Erythroblast (primary cell): ENCODE data around the gene SLC6A15.

Experiments
- GATA1 ChIP-seq: IDR thresholded peaks from 2 replicates; pipeline ENCODE4 v1.6.1; 2011; ENCODE audit warnings: low read depth, mild to moderate bottlenecking, control low read depth, low read length, moderate library complexity
- POLR2A ChIP-seq: IDR thresholded peaks from 2 replicates; pipeline ENCODE4 v1.6.1; 2011; ENCODE audit warnings: mild to moderate bottlenecking, low read length

GRCh38 chr12:84811291-84811690 lies 101.3 kb downstream of the SLC6A15 start:
- no peak for TF ChIP-seq POLR2A
- no peak for TF ChIP-seq GATA1
